A549 (cell line): ENCODE results near the gene TXNRD1.

ENCODE experiments used
- FOSB ChIP-seq: fragments of 250-450 bp; sonication (Bioruptor Pico); IDR thresholded peaks from 2 replicates; pipeline ENCODE4 v1.5.0; 2020; ENCODE audit warnings: mild to moderate bottlenecking, moderate library complexity
- HDAC2 ChIP-seq: fragments of 200-600 bp; sonication (generic); IDR thresholded peaks from 2 replicates; pipeline ENCODE4 v1.6.1; 2016
- KDM5A ChIP-seq: fragments of 200-600 bp; sonication (generic); IDR thresholded peaks from 2 replicates; pipeline ENCODE4 v1.6.1; 2016; ENCODE audit warnings: antibody characterized with exemption, mild to moderate bottlenecking
- RCOR1 ChIP-seq: fragments of 150-350 bp; IDR thresholded peaks from 2 replicates; pipeline ENCODE4 v1.6.1; 2014; ENCODE audit warnings: antibody characterized with exemption, low read length, low read depth
- RFX5 ChIP-seq: fragments of 450-650 bp; IDR thresholded peaks from 2 replicates; pipeline ENCODE4 v1.7.1; 2014; ENCODE audit warnings: antibody characterized with exemption, mild to moderate bottlenecking, moderate library complexity
- TP53 ChIP-seq: fragments of 250-450 bp; sonication (Bioruptor Pico); IDR thresholded peaks from 2 replicates; pipeline ENCODE4 v1.5.0; 2021; ENCODE audit warnings: mild to moderate bottlenecking, moderate library complexity
- TF ChIP-seq, protein P1 (sequence below): fragments of >200 bp; sonication (Bioruptor Twin); formaldehyde crosslinking; IDR thresholded peaks from 3 replicates; pipeline ENCODE4 v1.6.1; 2016

DNA sequence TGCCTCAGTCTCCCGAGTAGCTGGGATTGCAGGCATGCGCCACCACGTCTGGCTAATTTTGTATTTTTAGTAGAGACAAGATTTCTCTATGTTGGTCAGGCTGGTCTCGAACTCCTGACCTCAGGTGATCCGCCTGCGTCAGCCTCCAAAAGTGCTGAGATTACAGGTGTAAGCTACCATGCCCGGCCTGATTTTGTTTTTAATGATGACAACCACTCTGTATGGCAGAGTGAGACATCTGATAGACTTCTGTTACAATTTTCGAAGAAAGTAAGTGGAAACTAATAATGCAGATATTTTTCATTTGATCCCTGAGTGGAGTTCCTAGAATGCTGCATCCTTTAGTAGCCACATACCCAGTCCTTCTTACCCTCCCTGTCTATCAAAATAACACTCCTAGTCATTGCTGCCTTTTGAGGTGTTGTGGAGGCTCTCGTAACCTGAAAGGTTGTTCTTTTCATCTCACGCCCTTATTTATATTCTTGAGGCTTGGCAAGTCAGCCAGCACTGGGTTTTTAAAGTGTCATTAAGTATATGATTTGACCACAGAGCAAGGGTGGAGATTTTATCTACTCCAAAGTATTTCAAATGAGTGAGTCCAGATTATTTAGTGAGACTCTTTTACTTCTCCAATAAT, 82.0 kb downstream of the TXNRD1 start:
- TF ChIP-seq, protein P1, sequence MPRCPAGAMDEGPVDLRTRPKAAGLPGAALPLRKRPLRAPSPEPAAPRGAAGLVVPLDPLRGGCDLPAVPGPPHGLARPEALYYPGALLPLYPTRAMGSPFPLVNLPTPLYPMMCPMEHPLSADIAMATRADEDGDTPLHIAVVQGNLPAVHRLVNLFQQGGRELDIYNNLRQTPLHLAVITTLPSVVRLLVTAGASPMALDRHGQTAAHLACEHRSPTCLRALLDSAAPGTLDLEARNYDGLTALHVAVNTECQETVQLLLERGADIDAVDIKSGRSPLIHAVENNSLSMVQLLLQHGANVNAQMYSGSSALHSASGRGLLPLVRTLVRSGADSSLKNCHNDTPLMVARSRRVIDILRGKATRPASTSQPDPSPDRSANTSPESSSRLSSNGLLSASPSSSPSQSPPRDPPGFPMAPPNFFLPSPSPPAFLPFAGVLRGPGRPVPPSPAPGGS, result no peak
- TF ChIP-seq KDM5A, result no peak
- no peak for TF ChIP-seq HDAC2
- TF ChIP-seq RFX5, result no peak
- TF ChIP-seq FOSB (CRISPR knock-in tag), result peak; percentile 85
- TF ChIP-seq RCOR1, result no peak
- TF ChIP-seq TP53 (CRISPR knock-in tag), result peak; percentile 89
